ENCODE results near the gene EEPD1.
"Not testable (repeated sequence)": the region's sequence is repeated elsewhere in the genome, so short reads cannot be mapped to it uniquely, and the experiment has no call there.

Gene EEPD1

GRCh38 chr7:36129048-36129534 lies 24.0 kb upstream of the EEPD1 start:
- DNase-seq = peak; percentile 23

- DNase-seq = no peak
Measured at GRCh38 chr7:36130236-36130945, 22.7 kb upstream of the EEPD1 start.

DNA sequence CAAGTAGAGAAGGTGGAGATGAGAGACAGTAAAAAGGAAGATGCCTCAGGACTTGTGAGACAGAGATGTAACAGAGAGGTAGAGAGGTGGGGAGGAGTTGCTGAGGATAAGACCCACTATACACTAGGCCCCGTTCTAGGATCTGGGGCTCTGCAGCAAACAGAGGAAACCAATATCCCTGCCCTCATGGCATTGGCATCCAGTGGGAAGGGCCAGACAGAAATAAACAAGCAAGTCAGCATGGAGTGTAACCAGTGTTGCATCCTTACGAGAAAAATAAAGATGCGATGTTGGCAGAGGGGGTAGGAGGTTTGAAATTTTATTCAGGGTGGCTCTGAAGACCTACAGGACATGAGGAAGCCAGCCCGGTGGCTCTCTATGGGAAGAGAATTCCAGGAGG lies 22.0 kb upstream of the EEPD1 start:
- DNase-seq = no peak

DNA sequence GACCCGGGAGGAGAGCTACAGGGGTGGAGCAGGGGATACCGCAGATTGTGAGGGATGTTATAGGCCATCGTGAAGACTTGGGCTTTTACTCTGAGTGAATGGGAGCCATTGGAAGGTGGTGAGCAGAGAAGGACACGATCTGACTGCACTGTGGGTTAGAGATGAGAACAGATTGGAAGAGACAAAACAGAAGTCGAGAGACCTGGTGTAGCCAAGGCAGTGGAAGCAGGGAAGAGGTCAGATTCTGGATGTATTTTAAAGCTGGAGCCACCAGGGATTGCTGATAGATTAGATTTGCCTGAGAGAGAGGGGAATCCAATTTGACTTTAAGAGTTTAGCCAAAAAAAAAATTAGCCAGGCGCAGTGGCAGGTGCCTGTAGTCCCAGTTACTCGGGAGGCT lies 21.6 kb upstream of the EEPD1 start:
- no peak for DNase-seq

DNA sequence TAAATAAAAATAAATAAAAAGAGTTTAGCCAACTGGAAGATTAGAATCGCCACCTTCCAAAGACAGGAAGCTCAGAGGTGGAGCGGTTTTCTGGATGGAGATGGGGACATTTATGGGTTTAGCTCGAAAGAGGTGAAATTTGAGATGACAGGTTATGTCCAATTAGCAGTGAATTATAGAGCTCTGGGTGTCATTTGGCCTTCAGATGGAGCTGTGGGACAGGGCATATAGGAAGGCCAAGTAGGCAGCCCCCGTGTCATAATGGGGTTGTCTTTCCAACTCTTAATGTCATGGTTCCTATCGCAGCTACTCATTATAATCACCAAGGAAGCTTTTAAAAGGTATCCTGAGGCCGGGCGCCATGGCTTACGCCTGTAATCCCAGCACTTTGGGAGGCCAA lies 21.0 kb upstream of the EEPD1 start:
- DNase-seq = no peak

GRCh38 chr7:36135700-36136099 lies 17.4 kb upstream of the EEPD1 start:
- no peak for DNase-seq

GRCh38 chr7:36137258-36137657 lies 15.8 kb upstream of the EEPD1 start:
- DNase-seq = no peak

DNA sequence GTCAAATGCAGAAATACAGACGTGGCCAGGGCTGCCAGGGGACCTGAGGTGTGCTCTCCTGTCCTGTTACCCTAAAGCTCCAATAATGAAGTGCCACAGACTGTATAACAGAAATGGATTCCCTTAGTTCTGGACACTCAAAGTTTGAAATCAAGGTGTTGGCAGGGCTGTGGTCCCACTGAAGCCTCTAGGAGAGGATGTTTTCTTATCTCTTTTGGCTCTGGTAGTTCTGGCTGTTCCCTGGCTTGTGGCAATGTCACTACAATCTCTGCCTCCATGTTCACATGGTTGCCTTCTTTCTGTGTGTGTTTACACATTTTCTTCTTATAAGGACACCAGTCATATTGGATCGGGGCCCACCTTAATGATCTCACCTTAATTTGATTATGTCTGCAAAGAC lies 15.3 kb upstream of the EEPD1 start:
- no peak for DNase-seq

DNA sequence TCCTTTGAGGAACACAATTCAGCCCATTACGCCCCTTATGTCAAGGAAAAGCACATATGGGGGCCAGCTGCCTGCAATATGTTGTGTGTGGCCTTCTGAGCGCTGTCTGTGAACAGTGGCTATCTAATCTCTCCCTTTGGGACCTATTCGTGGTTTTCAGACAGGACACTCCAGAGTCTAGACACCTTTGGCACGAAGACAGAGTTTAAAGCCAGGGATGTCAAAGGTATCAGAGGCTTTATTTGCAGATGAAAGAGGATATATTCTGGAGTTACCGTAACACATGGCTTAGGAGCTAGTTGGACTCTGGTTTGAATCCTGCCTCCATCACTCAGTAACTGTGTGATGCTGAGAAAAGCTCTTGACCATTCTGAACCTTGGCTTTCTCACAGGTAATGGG lies 14.8 kb upstream of the EEPD1 start:
- no peak for DNase-seq

GRCh38 chr7:36141351-36141750 lies 11.7 kb upstream of the EEPD1 start:
- no peak for DNase-seq

DNA sequence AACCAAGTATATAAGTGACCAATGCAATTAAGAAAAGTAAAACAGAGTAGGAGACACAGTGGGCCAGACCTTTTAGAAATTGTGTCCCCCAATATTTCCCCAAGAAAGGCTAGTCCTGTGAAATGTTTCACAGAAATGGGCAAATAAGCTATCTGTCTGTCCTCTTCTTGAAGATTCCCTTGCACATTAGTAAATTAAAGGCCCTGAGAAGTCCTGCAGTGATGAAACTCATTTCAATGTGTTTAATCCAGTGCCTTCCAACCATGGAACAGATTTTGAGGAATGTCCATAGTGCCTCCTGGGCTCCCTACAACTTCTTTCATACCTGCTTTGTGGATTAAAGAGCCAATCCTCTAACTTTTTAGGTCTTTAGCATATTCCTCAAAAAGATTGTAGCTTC lies 11.2 kb upstream of the EEPD1 start:
- DNase-seq = no peak

- no peak for DNase-seq
Measured at GRCh38 chr7:36144189-36144588, 8.9 kb upstream of the EEPD1 start.

- no peak for DNase-seq
Measured at GRCh38 chr7:36145686-36146085, 7.4 kb upstream of the EEPD1 start.

DNA sequence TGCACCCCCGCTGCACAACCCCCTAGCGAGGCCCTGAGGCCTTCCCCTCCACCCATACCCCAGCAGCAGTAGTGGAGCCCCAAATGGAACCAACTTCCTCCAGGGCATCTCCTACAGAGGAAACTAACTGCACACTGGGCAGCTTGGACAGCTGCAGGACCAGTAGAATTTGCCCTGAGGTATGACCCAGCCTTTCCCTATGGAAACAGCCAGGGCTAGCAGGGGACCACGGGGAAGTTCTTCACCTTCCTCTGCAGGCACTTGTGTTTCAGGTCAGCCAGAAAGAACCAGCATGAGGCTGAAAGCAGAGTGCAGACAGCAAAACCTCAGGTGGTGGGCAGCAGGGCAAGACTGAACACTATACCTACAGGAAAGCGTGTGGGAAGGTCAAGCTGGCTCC lies 5.7 kb upstream of the EEPD1 start:
- no peak for DNase-seq

DNA sequence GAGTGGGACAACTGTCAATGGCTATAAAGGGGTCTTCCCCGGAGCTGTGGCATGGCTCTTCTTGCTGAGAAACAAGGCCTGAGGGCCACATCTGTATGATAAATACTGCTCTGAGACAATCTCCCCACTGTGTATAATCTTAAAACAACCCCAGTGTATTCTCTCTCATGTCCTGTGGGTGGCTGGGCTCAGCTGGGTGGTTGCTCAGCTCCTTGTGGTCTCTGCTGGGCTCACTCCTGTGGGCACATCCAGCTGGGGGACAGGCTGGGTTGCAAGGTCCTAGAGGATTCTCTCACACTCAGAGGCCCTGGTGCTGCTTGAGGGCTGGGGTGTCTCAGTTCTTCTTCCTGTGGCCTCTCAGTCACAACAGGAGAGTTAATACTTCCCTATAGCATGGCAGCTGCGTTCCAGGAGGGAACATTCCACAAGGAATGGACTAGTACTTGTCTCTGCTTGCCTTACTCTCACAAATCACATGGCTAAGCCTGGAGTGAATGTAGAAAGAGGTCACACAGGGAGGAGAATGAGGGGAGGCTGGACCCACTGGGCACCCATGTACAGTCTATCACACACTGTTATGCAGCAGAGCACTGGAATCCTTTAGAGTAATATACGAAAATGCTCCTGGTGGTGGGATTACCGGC lies 4.5 kb upstream of the EEPD1 start:
- no peak for DNase-seq

GRCh38 chr7:36149240-36149639 lies 3.8 kb upstream of the EEPD1 start:
- DNase-seq = not testable (repeated sequence)

DNA sequence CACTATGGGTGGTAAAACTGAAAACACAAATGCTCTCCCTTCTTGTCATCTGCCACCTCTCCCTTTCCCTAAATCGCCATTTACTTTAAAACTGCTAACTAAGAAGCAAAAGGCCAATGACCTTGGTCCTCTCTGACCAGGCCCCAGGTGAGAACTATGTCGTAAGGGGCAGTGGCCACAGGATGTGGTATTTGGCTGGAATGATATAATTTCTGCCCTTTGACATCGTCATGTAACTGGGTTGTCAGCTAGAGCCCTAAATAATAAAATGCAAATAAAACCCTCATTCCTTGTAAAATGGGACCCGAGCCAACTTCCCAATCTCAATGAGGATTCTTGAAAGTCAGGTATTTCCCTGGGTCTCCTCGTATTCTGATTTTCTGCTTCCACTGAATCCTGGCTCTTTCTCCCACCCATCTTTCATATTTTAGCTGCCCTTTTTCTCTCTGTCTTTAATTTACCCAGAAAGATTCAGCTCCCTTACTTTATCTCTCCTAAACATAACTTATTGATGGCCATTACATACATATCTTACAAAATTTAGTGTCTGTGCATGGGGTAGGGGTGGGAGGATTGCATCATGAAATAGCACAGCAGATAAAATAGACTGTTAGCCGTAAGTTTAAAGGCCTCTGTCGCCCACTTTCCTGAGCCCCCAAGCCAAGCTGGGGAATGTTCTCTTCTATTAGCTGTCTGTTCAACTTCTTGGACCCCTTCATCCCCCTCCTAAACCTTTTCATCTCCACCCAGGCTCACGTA lies 3.2 kb upstream of the EEPD1 start:
- no peak for DNase-seq

GRCh38 chr7:36151921-36152755 lies 916 bp upstream of the EEPD1 start:
- DNase-seq = peak; percentile 49

- DNase-seq = no peak
Measured at GRCh38 chr7:36153571-36154097, 580 bp downstream of the EEPD1 start.

GRCh38 chr7:36154255-36155212 lies 1.5 kb downstream of the EEPD1 start:
- DNase-seq = no peak

- DNase-seq = peak; percentile 9
Measured at GRCh38 chr7:36155811-36156361, 2.8 kb downstream of the EEPD1 start.

Measured in NCI-H774 (cell line).